IPS-18a (cell line): ENCODE data around the gene RHOBTB1.

ENCODE experiments used
- H3K27ac ChIP-seq: one replicate; pipeline ENCODE4 v1.5.1; 2013; ENCODE audit warnings: low read length
- H3K27me3 ChIP-seq: one replicate; pipeline ENCODE4 v1.6.1; 2013; ENCODE audit warnings: mild to moderate bottlenecking, low read length; ENCODE audit not compliant: control insufficient read depth, insufficient read depth
- H3K36me3 ChIP-seq: one replicate; pipeline ENCODE4 v1.6.1; 2013; ENCODE audit warnings: low read depth, low read length; ENCODE audit not compliant: control insufficient read depth
- H3K4me1 ChIP-seq: one replicate; pipeline ENCODE4 v1.6.1; 2013; ENCODE audit warnings: low read depth, low read length; ENCODE audit not compliant: control insufficient read depth
- H3K4me3 ChIP-seq: one replicate; pipeline ENCODE4 v1.5.1; 2013; ENCODE audit warnings: low read length
- H3K9ac ChIP-seq: one replicate; pipeline ENCODE4 v1.6.1; 2013; ENCODE audit warnings: mild to moderate bottlenecking, low read length, moderate library complexity
- H3K9me3 ChIP-seq: one replicate; pipeline ENCODE4 v1.6.1; 2013; ENCODE audit warnings: low read depth, low read length; ENCODE audit not compliant: control insufficient read depth

RHOBTB1 gene

DNA sequence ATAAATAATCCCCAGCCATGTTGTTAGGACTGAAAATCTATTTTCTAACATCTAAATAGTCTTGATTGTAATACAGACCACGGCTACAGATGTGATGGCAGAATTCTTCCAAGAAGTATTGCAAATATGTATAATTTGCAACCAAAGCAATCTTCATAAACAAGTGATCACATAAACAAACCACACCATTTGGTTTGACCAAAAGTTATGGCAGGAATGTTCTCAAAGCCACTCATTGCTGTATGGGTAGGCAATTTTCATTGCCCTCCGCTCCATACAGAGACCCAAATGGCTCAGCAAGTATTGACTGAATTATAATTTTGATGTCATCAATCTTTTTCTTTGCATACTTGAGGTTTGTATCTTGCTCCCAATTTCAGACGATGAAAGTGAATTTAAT is 19.0 kb upstream of the RHOBTB1 start:
- Histone ChIP-seq H3K9ac (no peak overlapping the region), H3K27ac (no peak overlapping the region), H3K36me3 (no peaks in the 10 kb centered on the region), H3K9me3 (no peaks in the 10 kb centered on the region), H3K4me1 (peaks cover 12% of the 10 kb centered on the region), H3K27me3 (no peaks in the 10 kb centered on the region), H3K4me3 (no peak overlapping the region)

DNA sequence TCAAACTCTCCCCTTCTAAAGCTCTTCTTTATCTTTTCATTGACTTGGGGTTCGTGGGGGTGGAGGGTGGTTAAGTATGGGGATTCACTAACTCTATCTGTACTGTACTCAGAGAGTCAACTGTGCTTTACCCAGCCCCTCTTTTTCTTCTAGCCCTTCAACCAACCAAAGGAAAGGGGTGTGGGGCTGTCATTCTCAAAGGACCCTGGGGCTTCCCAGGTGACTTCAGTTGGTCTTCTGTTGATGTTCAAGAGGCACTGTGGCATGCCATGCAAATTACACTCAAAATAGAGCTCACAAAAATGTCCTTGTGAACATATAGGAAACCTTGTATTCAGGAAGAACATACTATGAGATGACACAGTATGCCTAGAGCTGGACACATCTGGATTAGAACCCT is 16.9 kb upstream of the RHOBTB1 start:
- Histone ChIP-seq H3K27ac (no peak overlapping the region), H3K9ac (no peak overlapping the region), H3K36me3 (no peaks in the 10 kb centered on the region), H3K27me3 (no peaks in the 10 kb centered on the region), H3K4me3 (no peak overlapping the region), H3K4me1 (peaks cover 12% of the 10 kb centered on the region), H3K9me3 (no peaks in the 10 kb centered on the region)

DNA sequence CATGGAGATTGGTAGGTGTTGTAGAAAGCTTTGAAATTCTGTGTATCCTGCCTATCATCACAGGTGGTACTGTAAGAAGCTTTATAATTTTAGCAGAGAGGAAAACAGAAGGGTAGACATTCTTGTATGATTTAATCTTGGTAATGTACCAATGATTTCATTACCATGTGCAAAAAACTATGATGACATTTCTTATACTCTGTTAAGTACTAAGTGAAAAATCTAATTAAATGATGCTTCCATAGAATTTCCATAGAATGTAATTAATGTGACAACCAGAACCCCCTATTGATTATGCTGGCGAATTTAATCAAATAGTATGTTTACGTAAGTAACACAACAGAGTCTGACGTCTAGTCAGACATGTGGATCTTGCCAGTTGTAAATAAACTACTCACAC is 16.0 kb upstream of the RHOBTB1 start:
- no peaks in the 10 kb centered on the region for H3K27me3 ChIP-seq
- no peaks in the 10 kb centered on the region for H3K9me3 ChIP-seq
- H3K36me3 ChIP-seq, result no peaks in the 10 kb centered on the region
- H3K4me1 ChIP-seq, result peaks cover 12% of the 10 kb centered on the region
- H3K9ac ChIP-seq, result no peak overlapping the region
- no peak overlapping the region for H3K27ac ChIP-seq
- H3K4me3 ChIP-seq, result no peak overlapping the region

DNA sequence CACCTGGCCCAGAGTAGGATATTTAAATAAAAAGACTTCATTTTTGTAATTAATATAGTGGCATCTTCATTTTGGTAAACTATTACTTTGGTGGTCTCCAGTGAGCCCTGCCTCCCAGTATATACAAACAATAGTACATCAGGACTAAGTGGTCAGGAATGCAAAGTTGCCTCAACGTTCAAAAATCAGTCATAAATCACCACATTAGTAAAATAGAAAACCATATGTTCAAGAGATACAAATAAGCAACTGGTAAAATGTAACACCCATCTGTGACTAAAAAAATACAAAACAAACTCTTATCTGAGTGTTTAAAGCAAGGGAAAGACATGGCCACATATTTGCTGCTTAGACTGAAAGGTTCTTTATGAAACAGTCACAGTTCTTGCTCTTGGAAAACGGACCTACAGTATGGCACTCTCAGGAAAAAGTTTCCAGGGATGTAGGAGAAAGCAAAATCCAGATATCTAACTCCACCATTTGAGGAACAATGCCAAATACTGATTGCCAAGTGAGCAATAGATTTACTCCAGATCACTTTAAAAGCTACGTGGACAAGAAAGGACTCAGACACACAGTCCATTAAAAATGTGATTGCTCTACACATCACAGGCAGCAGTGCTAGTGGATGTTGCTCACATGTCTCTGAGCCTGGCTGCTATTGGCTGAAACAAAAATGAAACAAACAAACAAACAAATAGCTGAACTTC is 15.1 kb upstream of the RHOBTB1 start:
- H3K9ac ChIP-seq, result no peak overlapping the region
- peaks cover 11% of the 10 kb centered on the region for H3K4me1 ChIP-seq
- no peaks in the 10 kb centered on the region for H3K9me3 ChIP-seq
- no peak overlapping the region for H3K4me3 ChIP-seq
- no peaks in the 10 kb centered on the region for H3K36me3 ChIP-seq
- no peaks in the 10 kb centered on the region for H3K27me3 ChIP-seq
- H3K27ac ChIP-seq, result no peak overlapping the region

DNA sequence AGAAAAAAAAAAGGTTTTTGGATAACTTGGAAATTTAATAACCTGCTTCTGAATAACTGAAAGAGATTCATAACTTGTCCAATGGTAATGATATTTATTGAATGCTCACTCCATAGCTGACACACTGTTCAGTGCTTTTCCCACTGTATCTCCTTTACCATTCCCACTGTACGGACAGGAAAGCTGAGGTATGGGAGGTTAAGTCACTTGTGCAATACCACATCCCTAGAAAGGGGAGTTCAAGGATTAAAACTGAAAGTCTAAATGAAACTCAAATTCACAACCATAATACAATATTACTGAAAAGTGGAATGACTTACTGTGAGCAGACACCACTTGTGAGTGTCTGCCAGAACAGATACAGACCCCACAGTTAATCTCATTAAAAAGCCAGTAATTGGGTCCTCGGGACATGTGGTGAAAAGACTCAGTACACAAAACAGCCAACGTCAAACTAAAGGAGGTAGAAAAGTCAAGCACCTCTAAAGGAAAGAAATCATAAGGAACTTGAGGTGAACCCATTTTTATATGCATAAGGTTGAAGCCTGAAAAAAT is 13.8 kb upstream of the RHOBTB1 start:
- no peak overlapping the region for H3K4me3 ChIP-seq
- H3K4me1 ChIP-seq, result no peaks in the 10 kb centered on the region
- no peaks in the 10 kb centered on the region for H3K27me3 ChIP-seq
- H3K27ac ChIP-seq, result no peak overlapping the region
- no peaks in the 10 kb centered on the region for H3K9me3 ChIP-seq
- H3K36me3 ChIP-seq, result no peaks in the 10 kb centered on the region
- H3K9ac ChIP-seq, result no peak overlapping the region

DNA sequence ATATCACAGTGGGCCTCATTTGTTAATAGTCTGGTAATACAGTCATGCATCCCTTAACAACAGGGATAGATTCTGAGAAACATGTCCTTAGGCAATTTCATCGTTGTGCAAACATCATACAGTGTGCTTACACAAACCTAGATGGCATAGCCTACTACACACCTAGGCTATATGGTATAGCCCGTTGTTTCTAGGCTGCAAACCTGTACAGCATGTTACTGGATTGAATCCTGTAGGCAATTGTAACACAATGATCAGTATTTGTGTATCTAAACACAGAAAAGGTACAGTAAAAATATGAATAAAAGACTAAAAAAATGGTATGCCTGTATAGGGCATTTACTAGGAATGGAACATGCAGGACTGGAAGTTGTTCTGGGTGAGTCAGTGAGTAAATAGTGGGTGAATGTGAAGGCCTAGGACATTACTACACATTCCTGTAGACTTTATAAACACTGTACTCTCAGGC is 12.0 kb upstream of the RHOBTB1 start:
- Histone ChIP-seq H3K36me3 (no peaks in the 10 kb centered on the region), H3K9ac (no peak overlapping the region), H3K4me1 (no peaks in the 10 kb centered on the region), H3K27me3 (no peaks in the 10 kb centered on the region), H3K27ac (no peak overlapping the region), H3K4me3 (no peak overlapping the region), H3K9me3 (no peaks in the 10 kb centered on the region)

DNA sequence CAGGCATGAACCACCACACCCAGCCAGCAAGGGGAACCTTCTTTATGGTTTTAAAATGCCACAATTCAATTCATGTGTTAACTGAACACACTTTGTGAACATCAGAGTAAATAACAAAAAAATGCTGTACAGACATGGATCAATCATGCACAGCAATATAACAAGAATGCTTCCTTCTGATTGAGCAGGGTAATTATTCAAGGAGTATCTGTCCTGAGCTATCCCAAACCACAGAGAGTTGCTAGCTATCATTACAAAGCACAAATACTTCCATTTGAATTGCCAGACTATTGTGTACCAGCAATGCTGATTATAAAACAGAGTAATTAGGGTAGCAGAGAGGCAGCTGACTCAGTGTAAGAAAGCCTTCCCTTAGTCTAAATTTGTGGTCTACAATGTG is 11.3 kb upstream of the RHOBTB1 start:
- H3K4me1 ChIP-seq, result no peaks in the 10 kb centered on the region
- no peaks in the 10 kb centered on the region for H3K27me3 ChIP-seq
- H3K9ac ChIP-seq, result no peak overlapping the region
- no peak overlapping the region for H3K27ac ChIP-seq
- H3K9me3 ChIP-seq, result no peaks in the 10 kb centered on the region
- no peak overlapping the region for H3K4me3 ChIP-seq
- no peaks in the 10 kb centered on the region for H3K36me3 ChIP-seq

DNA sequence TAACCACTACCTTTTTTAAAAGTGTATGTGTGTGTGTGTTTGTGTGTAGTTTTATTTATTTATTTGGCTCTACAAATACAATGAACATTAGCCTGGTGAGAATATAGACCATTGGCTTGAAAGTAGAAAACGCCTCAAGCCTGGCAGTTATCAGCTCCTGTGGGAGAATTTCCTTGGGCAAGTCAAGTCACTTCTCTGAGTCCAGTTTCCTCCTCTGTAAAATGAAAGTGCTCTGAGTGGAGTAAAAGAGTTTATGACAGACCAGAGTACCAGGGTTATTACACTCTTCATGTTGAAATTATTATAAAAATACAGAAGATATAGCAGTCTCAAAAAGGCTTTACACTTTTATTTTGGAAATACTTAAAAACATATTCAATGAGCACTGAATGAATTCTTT is 10.1 kb upstream of the RHOBTB1 start:
- H3K9ac ChIP-seq, result no peak overlapping the region
- no peaks in the 10 kb centered on the region for H3K9me3 ChIP-seq
- H3K36me3 ChIP-seq, result no peaks in the 10 kb centered on the region
- no peak overlapping the region for H3K4me3 ChIP-seq
- H3K27me3 ChIP-seq, result no peaks in the 10 kb centered on the region
- H3K4me1 ChIP-seq, result no peaks in the 10 kb centered on the region
- no peak overlapping the region for H3K27ac ChIP-seq

DNA sequence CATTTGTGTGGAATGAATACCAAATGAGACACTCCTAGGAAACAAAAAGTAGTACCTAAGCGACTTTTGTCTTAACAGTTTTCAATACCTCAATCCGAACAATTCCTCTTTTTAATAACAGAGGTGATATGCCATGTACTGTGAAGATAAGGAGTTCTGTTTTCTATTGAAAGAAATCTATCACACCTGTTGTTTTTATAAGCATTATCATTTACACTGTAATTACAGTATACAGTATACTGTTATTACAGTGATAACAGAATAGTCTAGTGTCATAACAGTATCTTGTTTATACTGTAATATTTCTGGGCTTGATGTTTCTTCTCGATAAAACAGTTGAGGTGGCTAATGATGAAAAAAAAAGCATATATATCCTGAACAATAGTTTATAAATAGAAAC is 9.4 kb upstream of the RHOBTB1 start:
- Histone ChIP-seq H3K36me3 (no peaks in the 10 kb centered on the region), H3K27me3 (no peaks in the 10 kb centered on the region), H3K27ac (no peak overlapping the region), H3K9me3 (no peaks in the 10 kb centered on the region), H3K9ac (no peak overlapping the region), H3K4me3 (no peak overlapping the region), H3K4me1 (no peaks in the 10 kb centered on the region)

DNA sequence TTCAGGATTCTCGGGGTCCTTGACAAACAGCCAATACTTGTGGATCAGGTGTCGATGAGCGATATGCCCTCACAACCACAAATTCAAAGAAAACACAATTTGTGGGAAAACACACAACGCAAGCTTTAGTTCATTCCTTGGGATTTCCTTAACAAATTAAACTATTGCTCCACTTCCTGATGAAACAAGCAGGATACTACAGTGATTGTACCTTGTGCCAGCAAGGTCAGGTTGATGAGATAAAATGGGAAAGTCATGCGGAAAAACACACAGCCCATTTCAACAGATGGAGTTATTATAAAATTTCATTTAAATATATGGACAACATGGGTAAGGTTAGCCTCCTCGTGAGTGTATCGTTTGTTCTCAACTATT is 8.8 kb upstream of the RHOBTB1 start:
- H3K36me3 ChIP-seq, result no peaks in the 10 kb centered on the region
- H3K27me3 ChIP-seq, result no peaks in the 10 kb centered on the region
- no peak overlapping the region for H3K9ac ChIP-seq
- no peak overlapping the region for H3K27ac ChIP-seq
- no peaks in the 10 kb centered on the region for H3K9me3 ChIP-seq
- H3K4me3 ChIP-seq, result no peak overlapping the region
- H3K4me1 ChIP-seq, result no peaks in the 10 kb centered on the region

DNA sequence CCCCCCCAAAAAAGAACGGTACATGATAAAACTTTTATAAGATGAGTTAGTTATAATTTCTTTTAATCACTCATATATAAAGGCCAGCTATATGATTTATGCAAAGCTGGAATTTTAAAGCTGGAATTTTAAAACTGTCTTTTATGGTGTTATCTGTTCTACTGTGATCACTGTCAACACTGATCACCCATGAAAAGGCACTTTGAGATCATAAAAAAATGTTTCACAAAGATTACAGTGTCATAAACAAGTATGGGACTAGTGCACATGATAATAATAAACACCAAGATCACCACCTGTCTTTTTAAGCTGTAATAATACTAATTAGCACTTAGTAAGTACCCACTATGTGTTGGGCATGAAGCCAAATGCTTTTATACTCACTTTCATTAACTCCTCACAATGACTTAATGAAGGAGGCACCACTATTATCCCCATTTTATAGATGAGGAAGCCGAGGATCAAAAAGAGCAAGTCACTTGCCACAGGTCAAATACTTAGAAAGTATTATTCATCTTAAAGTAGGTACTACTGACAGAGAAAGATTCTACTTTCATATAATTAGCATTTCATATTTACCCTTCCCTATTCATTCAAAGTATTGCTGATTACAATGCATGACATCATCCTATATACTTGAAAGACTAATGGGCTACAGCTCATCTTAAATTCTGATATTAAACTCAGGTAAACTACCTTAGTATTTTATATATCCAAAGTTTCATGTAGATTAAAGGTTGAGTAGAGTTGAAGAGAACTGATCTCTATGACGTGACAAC is 8.3 kb upstream of the RHOBTB1 start:
- Histone ChIP-seq H3K4me3 (no peak overlapping the region), H3K36me3 (no peaks in the 10 kb centered on the region), H3K9me3 (no peaks in the 10 kb centered on the region)

More for the DNA sequence above, 8.3 kb upstream of the RHOBTB1 start:
- H3K27ac ChIP-seq, result no peak overlapping the region
- no peaks in the 10 kb centered on the region for H3K4me1 ChIP-seq
- no peak overlapping the region for H3K9ac ChIP-seq
- no peaks in the 10 kb centered on the region for H3K27me3 ChIP-seq
